ENCODE results near the gene MRNIP.

The MRNIP gene

DNA sequence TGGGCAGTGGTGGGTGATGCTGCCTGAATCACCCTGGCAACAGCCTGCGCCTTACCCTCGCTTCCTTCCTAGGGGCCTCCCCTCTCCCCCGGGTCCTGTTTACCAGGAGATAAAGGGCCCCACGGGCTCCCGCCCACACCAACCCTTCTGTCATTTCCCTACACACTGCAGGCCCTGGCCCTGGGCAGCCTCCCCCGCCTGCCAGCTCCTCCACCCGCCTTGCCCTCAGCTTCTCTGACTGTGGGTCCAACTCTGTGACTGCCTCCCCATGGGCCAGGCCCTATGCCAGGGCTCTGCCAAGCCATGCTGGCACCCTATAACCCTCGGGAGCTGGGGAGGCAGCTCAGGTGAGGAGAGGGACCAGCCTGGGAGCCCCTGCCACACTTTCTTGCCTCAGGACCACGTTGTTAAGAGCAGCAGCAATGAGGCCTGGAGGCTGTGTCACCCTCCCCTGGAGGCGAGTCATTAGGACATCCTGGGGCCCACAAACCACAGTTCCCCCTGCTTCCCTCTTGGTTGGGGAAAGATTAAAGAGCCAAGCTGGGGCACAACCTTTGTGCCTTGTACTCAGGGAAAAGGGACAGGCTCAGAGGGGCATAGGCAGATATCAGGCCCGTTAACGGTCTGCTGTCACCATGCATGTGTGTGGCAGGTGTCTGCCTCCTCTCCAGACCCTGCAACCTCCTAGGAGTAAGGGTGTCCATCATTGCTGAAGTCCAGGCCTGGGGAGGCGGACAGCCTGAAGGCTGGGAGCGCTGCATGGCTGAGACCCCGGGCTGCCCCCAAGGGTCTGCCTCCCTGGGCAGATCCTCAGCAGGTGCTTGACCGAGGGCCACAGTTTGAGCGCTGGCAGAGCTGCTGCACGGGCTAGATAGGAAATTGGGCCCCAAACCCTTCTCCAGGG is 54.7 kb downstream of the MRNIP start:
- no peak for DNase-seq (ENCODE audit: low read depth)

- DNase-seq (ENCODE audit: low read depth) = no peak
Observed at GRCh38 chr5:179802950-179803562, 55.6 kb downstream of the MRNIP start.

DNA sequence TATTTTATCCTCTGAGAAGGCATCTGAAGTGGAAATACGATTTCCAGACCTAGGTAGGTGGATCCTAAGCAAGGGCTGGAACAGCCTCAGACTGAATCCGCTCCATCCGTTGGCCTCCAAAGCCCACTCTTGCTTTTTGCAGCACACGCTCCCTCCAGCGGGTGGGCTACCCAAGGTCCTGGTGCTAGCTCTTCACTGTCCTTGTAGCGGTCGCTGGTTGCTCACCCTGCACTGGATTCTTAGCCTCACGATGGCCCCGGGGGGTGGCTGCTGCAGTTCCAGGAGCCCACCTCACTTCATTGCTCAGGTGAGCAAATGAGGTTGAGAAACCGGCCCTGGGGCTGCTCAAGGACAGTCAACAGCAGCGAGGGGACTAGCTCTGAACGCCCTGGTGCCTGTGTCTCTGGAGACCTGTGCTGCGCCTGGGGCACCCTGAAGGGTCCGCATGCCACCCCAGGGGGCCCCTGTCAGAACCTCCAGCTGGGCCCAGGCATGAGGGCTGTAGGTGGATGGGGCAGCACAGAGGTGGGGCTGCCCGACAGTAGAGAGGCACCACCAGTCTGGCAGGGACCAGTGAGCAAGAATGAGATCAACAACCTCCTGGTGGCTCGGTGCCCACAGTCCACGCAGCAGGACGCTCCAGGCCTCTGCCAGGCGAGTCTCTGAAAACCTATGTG is 56.3 kb downstream of the MRNIP start:
- no peak for DNase-seq (ENCODE audit: low read depth)

GRCh38 chr5:179801304-179802206 is 57.1 kb downstream of the MRNIP start:
- no peak for DNase-seq (ENCODE audit: low read depth)

DNA sequence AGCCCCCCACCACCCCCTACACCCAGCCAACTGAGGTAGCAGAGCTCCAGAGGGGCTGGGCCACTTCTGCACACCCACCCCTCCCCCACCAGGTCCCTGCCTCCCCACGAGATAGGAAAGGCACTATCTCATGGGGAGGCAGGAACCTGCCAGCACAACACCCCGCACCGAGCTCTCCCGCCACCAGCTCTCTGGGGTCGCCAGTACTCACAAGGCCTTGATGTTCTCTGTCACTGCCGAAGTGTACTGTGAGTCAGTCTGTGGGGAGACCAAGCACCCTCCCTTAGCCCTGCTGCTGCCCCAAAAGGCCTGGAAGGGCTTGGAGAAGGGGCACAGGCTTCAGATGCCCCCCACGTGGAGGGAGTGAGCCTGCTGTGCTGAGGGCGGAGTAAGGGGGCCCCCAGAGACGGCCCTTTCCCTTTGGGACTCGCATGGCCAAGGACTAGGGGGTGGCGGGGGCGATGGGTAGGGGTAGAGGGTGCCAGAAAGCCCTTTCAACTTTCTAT is 57.9 kb downstream of the MRNIP start:
- no peak for DNase-seq (ENCODE audit: low read depth)

DNA sequence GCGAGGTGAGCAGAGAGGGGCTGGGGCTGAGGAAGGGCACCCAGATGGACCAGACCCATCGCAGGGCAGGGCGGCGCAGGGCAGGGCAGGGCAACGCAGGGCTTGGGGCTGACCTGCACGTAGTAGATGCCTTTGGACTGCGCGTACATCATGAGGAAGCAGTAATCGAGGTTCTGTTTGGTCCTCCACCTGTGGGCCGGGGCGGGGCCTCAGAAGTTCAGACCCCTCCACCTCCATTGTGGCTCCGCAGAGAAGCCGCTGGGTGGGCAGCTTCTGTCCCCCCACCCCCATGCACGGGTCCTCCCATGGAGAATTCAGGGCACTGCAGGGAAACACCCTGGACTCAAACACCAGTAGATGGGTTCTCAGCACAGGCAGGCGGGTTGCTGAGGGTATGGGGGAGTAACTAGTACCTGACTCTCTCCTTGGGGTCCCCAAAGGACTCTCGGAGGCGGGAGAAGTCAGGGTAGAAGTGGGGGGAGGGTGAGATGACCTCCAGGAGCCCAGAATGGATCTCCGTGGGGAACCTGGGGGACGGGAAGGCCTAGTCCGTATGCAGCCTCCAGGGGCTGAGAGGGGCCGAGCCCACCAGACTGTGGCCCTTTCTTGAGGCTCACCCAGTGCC is 58.4 kb downstream of the MRNIP start:
- DNase-seq (ENCODE audit: low read depth) = no peak

- no peak for DNase-seq (ENCODE audit: low read depth)
Observed at GRCh38 chr5:179799644-179799973, 59.0 kb downstream of the MRNIP start.

DNA sequence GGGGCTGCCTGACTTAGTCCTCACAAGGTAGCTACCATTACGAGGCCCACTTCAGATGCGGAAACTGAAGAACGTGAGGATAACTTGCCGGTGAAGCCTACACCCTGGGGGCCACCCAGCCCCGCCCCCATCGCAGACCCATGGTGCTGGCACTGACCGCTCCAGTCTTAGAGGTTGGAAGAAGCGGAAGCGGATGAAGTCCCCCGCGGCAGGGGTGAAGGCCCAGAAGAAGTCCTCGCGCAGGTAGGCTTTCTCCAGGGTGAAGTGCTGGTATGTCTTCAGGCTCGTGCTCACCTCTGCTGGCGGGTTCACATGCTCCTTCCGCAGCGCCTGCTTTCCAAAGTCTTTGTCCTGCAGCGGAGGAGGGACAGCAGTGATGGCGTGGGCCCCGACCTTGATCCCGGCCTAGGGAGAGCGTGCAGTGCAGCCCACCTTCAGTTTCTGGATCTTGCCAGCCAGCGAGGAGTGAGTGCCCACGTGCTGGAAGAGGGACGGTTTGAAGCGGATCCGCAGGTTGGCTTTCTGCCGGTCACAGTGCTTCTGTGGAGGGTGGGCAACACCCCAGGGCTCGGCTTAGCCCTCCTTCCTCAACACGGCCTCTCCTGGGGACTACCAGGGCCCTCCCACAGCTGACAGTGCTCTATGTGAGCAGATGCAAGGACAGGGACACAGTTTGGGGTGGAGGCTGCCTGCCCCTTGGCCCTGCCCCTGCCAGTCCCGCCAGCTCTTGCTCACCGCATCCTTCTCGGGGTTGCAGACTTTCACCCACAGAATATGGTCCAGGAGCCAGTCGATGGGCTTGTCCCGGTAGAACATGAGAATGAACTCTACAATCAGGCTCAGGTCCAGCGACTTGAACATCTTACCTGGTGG is 59.6 kb downstream of the MRNIP start:
- DNase-seq (ENCODE audit: low read depth) = no peak

- no peak for DNase-seq (ENCODE audit: low read depth)
Observed at GRCh38 chr5:179798144-179798770, 60.4 kb downstream of the MRNIP start.

- DNase-seq (ENCODE audit: low read depth) = no peak
Observed at GRCh38 chr5:179797741-179798140, 60.9 kb downstream of the MRNIP start.

DNA sequence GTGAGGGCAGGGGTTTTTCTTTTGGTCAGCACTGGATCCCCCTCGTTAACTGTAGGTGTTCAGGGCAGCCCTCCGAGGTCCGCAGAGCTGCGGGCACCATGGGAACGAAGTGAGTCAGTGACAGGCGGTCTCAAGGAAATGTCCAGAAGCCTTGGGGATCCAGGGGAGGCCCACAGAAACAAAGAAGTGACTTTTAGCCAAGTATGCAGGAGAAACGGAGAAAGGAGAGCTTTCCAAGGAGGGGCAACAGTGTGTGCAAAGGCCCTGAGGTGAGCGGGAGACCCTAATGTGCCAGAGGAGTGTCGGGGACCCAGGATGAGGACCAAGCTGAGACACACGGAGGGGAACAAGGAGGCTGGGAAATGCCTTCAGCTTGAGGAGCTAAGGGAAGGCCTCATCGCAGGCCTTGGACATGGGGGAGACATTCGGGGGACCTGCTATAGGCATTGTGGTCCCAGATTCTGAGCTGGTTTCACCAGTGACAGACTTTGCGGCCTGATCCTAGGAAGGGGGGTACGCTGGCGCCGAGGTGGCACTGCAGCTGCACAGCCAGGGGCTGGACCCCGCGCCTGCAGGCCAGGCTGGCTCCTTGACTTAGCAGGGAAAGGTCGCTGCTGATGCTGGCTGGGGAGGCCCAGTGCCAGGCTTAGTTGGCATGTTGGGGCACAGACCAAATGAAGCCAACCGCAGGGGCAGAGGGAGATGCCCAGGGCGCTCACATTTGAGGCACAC is 61.6 kb downstream of the MRNIP start:
- DNase-seq (ENCODE audit: low read depth) = no peak

- DNase-seq (ENCODE audit: low read depth) = no peak
Observed at GRCh38 chr5:179795863-179796833, 62.5 kb downstream of the MRNIP start.

DNA sequence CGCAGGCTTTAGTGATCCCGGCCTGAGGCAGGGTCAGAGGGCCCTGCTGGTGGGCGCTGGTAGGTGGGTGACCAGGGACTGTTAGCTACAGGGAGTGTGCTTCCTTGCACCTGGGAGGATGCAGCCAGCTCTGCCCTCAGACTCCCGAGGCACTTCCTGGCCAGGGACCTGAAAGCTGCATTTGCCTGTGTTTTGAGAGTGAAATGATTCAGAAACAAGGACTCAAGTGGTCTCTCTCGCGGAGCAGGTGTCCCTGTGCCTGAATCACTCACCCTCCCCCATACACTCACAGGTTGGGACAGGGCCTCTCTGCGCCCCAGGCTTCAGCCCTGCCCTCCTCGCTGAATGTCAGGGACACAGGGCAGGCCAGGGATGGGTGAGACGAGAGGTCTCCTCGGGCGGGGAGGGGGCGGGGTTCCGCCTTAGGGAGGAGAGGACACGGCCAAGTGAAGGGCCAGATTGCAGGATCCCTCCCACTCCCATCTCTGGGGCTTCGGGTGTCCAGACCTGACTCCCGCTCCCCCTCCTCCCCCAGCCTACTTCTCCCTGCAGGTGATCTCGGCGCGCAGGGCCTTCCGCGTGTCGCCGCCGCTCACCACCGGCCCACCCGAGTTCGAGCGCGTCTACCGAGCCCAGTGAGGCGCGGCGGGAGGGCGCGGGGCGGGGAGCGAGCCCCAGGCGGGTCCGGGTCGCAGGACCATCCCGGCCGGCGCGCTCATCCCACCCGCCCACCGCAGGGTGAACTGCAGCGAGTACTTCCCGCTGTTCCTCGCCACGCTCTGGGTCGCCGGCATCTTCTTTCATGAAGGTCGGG is 63.4 kb downstream of the MRNIP start:
- no peak for DNase-seq (ENCODE audit: low read depth)

DNA sequence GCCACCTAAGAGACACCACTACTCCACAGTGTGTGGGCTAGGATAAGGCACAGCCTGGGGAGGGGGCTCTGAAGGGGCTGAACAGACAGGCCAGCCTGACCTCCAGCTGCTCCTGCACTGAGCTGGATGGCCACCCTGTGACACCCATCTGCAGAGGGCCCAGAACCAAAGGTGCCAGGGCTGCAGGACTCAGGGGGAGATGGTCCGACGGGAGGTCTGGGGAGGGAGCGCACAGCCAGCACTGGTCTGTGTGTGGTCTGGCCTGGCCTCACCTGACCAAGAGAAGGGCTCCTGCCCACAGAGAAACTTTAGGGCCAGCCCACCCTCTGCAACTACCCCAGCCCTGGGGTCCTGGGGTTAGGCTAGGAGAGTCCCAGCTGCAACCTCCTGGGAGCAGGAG is 64.0 kb downstream of the MRNIP start:
- no peak for DNase-seq (ENCODE audit: low read depth)

DNA sequence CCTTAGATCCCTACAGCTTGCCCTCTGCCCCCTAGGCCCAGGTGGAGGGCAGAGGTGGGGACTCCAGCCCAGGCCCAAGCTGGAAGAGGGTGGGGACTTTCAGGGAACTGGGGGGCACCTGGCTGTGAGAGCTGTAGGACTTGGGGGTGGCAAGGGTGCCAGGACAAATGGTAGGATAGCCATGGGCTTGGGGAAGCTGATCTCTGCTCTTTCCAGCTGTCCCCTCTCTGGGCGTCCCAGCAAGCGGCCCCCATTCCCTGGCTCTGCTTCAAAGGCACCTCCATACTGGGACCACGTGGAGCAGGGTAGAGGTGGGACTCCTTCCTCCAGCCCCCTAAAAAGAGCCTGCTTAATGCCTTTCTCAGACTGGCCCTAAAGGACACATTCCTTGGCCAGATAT is 64.4 kb downstream of the MRNIP start:
- DNase-seq (ENCODE audit: low read depth) = no peak

GRCh38 chr5:179793468-179794139 is 65.0 kb downstream of the MRNIP start, which contains the start of gene LTC4S:
TSS of gene LTC4S (plus strand) at chr5:179793986. CDS start at chr5:179794081, 95 bp downstream.
- peak; percentile 90 for DNase-seq (ENCODE audit: low read depth)

All from CMK (cell line).